ENCODE results near the gene CRAMP1.

Gene CRAMP1

GRCh38 chr16:1651094-1651973 is 39.2 kb downstream of the CRAMP1 start:
- DNase-seq: peak; percentile 54 to 69
- TF ChIP-seq POLR2A (IDR thresholded peaks at IDR 0.05; ENCODE audit: low read length) (no peak), GATA1 (IDR thresholded peaks at IDR 0.05; ENCODE audit: low read depth, low read length) (no peak)

- no peak for DNase-seq
- TF ChIP-seq POLR2A (IDR thresholded peaks at IDR 0.05; ENCODE audit: low read length) (no peak), GATA1 (IDR thresholded peaks at IDR 0.05; ENCODE audit: low read depth, low read length) (no peak)
Measured at GRCh38 chr16:1651974-1652312, 39.8 kb downstream of the CRAMP1 start.

DNA sequence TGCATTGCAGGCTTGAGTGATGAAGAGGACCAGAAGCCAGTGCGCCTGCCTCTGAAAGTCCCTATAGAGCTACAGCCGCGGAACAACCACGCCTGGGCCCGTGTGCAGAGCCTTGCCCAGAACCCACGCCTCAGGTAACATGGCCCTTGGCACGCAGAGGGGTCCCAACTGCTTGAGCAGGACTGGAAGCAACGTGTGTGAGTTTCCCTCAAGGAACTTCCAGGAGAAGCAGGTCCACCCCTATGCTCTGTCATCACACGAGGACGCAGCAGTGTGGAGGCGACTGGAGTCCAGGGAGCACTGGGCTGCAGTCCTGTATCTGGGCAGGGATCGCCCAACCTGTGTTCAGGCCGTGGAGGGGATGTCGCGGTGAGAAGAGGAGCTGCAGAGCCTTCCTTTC is 40.9 kb downstream of the CRAMP1 start:
- no peak for TF ChIP-seq POLR2A (IDR thresholded peaks at IDR 0.05; ENCODE audit: low read length)
- TF ChIP-seq GATA1 (IDR thresholded peaks at IDR 0.05; ENCODE audit: low read depth, low read length): no peak
- no peak for DNase-seq

GRCh38 chr16:1654505-1655268 is 42.5 kb downstream of the CRAMP1 start:
- TF ChIP-seq GATA1 (IDR thresholded peaks at IDR 0.05; ENCODE audit: low read depth, low read length) (no peak), POLR2A (IDR thresholded peaks at IDR 0.05; ENCODE audit: low read length) (no peak)

GRCh38 chr16:1655269-1655807 is 43.2 kb downstream of the CRAMP1 start:
- TF ChIP-seq GATA1 (IDR thresholded peaks at IDR 0.05; ENCODE audit: low read depth, low read length) (no peak), POLR2A (IDR thresholded peaks at IDR 0.05; ENCODE audit: low read length) (no peak)
- no peak for DNase-seq

More at GRCh38 chr16:1654505-1655268, 42.5 kb downstream of the CRAMP1 start:
- DNase-seq: no peak

- DNase-seq: no peak
- TF ChIP-seq GATA1 (IDR thresholded peaks at IDR 0.05; ENCODE audit: low read depth, low read length) (no peak), POLR2A (IDR thresholded peaks at IDR 0.05; ENCODE audit: low read length) (no peak)
Measured at GRCh38 chr16:1655909-1656807, 44.0 kb downstream of the CRAMP1 start.

GRCh38 chr16:1656808-1657617 is 44.9 kb downstream of the CRAMP1 start:
- DNase-seq: peak; percentile 83 to 93
- TF ChIP-seq POLR2A (IDR thresholded peaks at IDR 0.05; ENCODE audit: low read length): no peak
- no peak for TF ChIP-seq GATA1 (IDR thresholded peaks at IDR 0.05; ENCODE audit: low read depth, low read length)

DNA sequence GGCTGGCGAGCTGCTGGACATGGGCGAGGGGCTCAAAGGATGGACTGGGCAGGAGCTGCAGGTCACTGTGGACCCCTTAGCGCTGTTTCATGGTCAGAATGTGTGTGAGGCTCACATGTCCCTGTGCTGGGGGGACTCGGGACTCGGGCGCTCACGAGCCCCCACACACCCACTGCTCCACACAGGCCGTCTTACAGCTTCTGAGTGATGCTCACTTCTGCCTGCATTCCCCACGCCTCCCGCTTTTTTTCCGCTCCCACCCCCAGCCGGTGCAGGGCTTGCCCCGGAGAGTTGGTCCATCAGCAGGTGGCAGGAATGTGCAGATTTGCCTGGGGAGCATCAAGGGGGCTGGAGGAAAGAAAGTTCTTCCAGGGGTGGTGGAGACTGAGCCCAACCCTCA is 45.7 kb downstream of the CRAMP1 start:
- no peak for TF ChIP-seq GATA1 (IDR thresholded peaks at IDR 0.05; ENCODE audit: low read depth, low read length)
- no peak for TF ChIP-seq POLR2A (IDR thresholded peaks at IDR 0.05; ENCODE audit: low read length)
- DNase-seq: no peak

- TF ChIP-seq POLR2A (IDR thresholded peaks at IDR 0.05; ENCODE audit: low read length) (no peak), GATA1 (IDR thresholded peaks at IDR 0.05; ENCODE audit: low read depth, low read length) (no peak)
- DNase-seq: no peak
Measured at GRCh38 chr16:1659031-1659430, 46.9 kb downstream of the CRAMP1 start.

GRCh38 chr16:1661826-1662225 is 49.7 kb downstream of the CRAMP1 start:
- TF ChIP-seq GATA1 (IDR thresholded peaks at IDR 0.05; ENCODE audit: low read depth, low read length) (no peak), POLR2A (IDR thresholded peaks at IDR 0.05; ENCODE audit: low read length) (no peak)
- no peak for DNase-seq

DNA sequence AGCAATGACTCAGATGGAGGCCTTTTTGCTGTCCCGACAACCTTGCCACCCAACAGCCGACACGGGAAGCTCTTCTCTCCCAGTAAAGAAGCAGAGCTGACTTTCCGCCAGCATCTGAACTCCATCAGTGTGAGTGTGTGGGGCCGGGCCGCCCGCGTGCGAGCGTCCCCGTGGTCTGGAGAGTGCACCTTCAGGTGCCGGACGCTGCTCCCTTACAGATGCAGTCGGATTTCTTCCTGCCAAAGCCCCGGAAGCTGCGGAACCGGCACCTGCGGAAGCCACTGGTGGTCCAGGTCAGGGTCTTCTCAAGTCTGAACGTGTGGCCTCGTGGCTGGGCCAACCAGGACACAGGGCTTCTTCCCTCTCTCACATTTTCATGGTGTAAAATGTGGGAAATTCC is 50.4 kb downstream of the CRAMP1 start:
- TF ChIP-seq POLR2A (IDR thresholded peaks at IDR 0.05; ENCODE audit: low read length): no peak
- TF ChIP-seq GATA1 (IDR thresholded peaks at IDR 0.05; ENCODE audit: low read depth, low read length): no peak

GRCh38 chr16:1665829-1666228 is 53.7 kb downstream of the CRAMP1 start:
- TF ChIP-seq GATA1 (IDR thresholded peaks at IDR 0.05; ENCODE audit: low read depth, low read length): no peak
- TF ChIP-seq POLR2A (IDR thresholded peaks at IDR 0.05; ENCODE audit: low read length): no peak
- DNase-seq: no peak

More for the DNA sequence above, 50.4 kb downstream of the CRAMP1 start:
- no peak for DNase-seq

GRCh38 chr16:1666316-1666715 is 54.2 kb downstream of the CRAMP1 start:
- no peak for DNase-seq
- TF ChIP-seq GATA1 (IDR thresholded peaks at IDR 0.05; ENCODE audit: low read depth, low read length) (no peak), POLR2A (IDR thresholded peaks at IDR 0.05; ENCODE audit: low read length) (no peak)
